Activated CD8-positive, alpha-beta memory T cell treated with anti-CD3 and anti-CD28 coated beads, Interleukin-2, amount 50 U/mL, for 48 hours (primary cell): ENCODE data around the gene PYY.
"Not testable (repeated sequence)": the region's sequence is repeated elsewhere in the genome, so short reads cannot be mapped to it uniquely, and the experiment has no call there.

Source experiments
- DNase-seq: peaks from one replicate; pipeline ENCODE4 v3.0.0-alpha.2; 2020

PYY gene

DNA sequence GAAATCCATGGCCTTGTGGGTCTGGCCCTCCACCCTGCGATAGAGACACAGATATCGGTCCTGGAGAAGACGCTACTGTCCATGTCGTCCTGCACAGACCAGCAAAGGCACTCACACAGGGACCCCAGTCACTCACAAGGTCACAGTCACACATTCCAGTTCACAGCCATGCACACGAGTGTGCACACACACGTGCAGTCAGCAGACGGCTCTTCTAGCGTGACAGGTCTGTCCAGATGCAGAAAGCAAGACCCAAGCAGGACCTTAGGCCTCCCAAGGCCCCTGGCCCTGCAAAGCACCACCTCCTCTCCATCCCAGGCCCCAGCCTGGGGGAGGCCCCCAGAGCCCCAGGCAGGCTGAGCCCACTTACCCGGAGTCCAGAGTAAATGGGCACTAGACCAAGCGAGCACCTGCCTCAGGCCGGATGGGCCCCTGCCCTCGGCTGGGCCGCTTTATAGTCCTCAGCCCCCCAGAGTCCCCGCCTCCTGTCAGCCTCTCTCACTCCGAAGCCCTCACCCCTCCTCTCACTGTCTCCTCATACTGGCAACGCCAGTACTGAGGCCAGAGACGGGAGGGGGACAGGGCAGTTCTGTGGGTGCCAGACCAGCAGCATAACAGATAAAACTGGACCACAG, 11.6 kb downstream of the PYY start, which contains the start of gene PPY:
Gene PPY, minus strand, starts transcription at position 426 of the 635 bp plus-strand sequence. CDS start 822 bp downstream, outside the sequence.
- no peak for DNase-seq

DNA sequence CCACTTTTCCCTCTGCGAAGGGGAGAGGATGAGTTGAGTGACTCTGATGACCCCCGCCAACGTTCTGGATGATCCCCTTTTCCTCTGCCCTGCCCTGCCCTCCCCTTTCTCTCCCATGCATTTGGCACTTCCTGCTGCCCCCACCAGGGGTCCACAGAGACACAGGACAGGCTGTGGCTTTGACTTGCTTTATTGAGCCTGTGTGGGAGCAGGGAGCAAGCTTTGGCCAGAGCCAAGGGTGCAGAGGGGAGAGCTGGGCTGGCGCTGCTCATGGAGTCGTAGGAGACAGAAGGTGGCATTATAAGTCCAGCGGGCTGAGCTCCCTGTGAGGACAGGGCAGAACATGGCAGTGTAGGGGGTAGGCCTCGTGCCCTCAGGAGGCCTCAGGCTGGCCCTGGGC, 13.1 kb downstream of the PYY start:
- no peak for DNase-seq

DNA sequence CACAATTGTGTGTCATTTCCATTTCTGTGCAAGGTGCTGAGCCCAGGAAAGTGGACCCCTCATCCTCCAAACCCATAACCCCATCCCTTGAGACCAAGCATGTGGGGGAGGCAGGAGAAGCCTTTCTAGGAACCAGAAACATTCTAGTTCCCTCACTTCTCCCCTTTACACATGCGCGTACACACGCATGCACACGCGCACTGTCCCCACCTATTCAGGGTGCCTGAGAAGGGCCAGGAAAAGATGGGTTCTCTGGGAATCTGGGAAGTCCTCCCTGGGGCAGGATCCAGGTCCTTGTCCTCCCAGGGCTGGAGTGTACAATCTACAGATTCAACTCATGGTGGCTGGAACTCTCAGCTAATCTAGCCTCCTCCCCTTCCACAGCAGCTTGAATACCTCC, 13.9 kb downstream of the PYY start:
- DNase-seq, result no peak

DNA sequence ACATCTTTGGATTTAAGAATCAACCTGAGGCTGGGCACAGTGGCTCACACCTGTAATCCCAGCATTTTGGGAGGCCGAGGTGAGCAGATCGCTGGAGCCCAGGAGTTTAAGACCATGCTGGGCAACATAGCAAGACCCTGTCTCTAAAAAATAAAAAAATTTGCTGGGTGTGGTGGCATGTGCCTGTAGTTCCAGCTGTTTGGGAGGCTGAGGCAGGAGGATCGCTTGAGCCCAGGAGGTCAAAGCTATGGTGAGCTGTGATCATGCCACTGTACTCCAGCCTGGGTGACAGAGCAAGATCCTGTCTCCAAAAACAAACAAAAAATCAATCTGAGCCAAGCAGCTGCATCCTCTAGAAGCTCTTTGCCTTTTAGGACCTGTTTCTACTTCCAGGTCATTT, 14.3 kb downstream of the PYY start:
- not testable (repeated sequence) for DNase-seq

GRCh38 chr17:43938838-43939182, 14.9 kb downstream of the PYY start:
- no peak for DNase-seq

DNA sequence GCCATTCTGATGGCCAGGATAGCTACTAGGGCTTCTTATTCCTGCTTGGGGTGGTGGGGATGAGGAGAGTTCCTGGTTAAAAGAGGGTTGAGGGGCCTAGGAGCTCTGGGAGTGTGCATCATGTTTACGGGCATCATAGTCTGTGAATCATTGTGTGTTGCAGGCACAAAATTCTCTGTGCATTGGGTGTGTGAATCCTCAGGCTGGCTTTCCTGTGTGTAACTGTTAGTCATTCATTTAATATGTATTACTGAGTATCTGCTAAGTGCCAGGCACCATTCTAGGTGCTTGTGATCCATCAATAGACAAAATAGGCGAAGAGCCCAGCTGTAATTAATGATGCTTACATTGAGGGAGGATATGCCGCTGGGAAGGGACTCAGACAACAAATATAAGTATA, 17.3 kb downstream of the PYY start:
- no peak for DNase-seq

- no peak for DNase-seq
Observed at GRCh38 chr17:43935926-43936261, 17.8 kb downstream of the PYY start.

DNA sequence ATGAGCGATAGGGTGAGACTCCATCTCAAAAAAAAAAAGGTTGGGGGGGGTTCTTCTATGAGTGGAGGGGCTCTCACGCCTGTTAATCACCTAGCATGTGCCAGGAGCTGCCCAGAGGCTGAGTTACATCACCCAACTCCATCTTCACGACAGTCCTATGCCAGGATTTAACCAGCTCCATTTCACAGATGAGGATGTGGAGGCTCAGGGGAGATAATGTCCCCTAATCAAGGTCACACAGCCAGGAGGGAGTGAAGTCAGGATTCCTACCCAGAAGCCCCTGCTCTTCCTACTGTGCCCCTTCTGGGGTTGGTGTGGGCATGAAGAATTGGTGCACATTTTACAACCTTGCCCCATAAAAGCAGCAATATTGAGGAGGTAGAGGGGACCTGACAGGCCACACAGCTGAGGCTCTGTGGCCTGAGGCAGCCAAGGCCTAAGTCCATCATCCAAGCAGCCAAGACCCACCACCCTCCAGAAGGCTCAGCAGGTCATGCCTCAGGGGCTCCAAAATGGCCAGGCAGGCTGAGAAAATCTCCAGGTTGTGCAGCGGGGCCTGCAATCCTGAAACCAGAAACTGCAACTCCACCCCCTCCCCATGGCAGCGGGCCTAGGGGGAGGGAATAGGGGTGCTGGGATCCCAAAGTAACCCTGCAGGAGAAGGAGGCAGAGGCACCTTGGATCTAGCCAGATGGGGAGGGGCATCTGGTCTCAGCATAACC, 18.4 kb downstream of the PYY start:
- DNase-seq, result no peak

GRCh38 chr17:43932923-43933322, 20.8 kb downstream of the PYY start:
- DNase-seq, result no peak

- DNase-seq, result no peak
Observed at GRCh38 chr17:43932357-43932756, 21.4 kb downstream of the PYY start.

DNA sequence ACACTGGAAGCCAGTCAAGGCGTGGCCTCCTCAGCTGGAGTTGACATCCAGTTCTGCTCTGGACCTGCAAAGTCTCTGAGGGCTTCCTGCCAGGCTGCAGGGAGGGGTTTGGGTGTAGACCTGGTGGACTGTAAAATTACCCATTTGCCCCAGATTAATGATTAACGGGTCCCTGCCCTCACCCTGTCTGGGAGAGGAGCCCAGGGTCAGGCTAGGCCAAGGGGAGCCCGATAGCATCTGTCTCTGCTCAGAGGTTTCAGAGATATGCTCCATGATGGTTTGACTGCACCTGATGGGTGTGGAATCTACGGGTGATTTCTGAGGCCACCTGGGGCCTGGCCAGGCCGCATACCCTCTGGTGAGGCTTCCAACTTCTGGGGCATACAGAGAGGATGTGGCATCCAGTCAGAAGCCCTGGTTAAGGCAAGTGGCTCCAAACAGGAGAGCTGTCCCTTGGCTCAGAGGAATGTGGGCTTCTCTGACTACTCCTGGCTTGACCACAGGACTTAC, 22.6 kb downstream of the PYY start:
- DNase-seq, result no peak

GRCh38 chr17:43928609-43929008, 25.1 kb downstream of the PYY start:
- no peak for DNase-seq

DNA sequence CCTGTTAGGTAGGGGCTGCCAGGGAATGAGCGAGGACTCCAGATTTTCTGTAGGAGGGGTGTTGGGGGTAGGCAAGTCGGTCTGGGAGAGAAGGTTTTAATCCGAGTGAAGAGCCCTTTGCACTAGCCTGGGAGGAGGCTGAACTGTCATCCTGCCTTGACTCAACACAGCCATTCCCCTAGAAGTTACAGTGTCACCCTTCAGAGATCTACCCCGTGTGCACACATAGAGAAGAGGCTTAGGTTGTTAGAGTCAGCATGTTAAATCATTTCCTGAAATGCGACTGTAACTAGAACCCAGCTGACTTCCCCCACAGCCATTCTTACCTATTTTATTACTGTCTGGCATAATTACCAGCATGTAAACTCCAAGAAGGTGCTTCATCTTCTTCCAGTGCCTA, 25.8 kb downstream of the PYY start:
- not testable (repeated sequence) for DNase-seq

GRCh38 chr17:43927060-43927864, 26.5 kb downstream of the PYY start:
- DNase-seq, result peak; percentile 62

DNA sequence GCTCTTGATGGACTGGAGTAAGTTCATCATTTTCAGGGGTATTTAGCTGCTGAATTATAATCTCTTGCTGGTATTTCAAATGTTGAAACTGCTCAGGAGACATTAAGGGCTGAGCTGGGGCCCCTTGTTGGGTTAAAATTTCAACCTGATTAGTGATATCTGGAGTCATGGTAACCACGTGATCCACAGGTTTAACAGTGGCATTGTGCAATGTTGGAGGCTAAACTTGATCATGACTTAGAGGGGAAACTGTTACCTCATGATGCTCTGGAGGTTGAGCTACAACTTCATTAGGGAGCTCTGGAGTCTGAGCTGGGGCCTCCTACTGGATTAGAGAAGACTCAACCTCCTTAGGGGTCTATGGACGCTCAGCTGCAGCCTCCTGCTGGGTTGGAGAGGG, 29.2 kb downstream of the PYY start:
- DNase-seq, result no peak

- DNase-seq, result no peak
Observed at GRCh38 chr17:43920500-43921095, 33.1 kb downstream of the PYY start.

DNA sequence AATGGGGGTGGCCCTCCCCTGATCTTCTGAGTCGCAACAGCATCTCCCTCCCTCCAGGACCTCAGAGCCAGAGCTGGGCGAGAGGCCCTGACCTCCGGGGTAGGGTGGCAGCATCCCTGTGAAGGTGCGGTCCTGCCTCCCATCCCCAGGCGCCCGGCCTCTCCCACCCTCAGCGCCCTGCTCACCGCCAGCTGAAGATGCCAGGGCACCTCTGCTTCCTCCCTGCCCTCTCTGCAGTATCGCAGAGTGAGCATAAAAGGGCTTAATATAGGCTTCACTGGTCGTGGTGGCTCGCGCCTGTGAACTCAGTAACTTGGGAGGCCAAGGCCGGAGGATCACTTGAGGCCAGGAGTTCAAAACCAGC, 35.7 kb downstream of the PYY start:
- no peak for DNase-seq

DNA sequence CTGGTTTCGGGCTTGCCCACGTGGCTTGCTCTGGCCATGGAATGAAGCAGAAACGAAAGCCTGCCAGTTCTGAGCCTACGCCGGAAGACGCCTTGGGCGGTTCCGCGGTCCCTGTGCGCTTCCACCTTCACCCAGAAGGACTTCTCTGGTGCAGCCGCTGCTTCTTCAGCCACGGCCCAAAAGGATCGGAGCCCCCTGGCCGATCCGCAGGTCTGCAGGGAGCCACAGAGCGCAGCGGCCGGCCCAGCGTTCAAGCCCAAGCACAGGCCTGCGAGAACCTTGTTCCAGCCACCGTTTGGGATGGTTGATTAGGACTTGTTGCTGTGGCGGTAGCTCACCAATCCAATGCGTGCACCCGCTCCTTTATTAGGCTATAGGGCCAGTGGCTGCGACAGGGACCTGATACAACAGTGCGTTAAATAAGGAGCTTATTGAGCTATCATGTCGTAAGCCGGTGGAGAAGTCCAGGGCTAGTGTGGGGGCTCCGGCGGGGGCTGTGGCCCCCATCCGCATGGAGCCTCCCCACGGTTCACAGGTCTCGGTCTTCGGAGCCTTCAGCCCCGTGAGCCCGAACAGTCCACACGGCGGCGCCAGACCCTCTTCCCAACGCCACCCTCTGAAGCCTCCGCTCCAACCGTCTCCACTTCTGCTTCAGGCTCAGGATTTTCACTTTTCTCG, 36.3 kb downstream of the PYY start:
- peak; percentile 76 for DNase-seq

- DNase-seq, result no peak
Observed at GRCh38 chr17:43917016-43917347, 36.8 kb downstream of the PYY start.

DNA sequence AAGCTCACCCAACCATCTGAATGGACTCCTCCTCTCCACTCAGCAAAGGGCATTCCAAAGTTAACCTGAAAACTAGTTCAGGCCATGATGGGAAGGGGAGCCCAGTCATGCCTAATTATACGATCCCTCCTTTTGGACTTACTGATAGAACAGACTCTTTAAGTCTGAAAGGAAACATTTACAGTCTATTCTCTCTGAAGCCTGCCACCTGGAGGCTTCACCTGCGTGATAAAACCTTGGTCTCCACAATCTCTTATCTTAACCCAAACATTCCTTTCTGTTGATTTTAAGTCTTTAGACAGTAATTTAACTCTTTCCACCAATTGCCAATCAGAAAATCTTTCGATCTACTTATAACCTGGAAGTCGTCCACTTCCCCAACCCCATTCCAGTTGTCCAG, 37.4 kb downstream of the PYY start:
- no peak for DNase-seq

DNA sequence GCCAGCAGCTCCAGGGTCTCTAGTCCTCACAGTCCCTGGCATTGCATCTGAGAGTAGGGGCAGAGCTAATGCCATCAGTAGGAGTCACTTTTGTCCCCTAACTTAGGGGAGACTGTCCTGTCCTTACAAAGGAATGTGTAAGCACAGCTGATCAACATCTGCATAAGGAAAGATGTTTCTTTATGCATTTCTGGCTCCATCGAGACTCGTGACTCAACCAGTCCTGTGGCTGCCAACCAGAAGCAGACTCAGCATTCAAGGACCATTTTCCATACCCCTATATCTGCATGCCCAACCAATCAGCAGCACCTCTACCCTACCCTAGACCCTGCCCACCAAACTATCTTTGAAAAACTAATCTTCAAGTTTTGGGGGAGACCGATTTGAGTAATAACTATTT, 38.2 kb downstream of the PYY start:
- no peak for DNase-seq

DNA sequence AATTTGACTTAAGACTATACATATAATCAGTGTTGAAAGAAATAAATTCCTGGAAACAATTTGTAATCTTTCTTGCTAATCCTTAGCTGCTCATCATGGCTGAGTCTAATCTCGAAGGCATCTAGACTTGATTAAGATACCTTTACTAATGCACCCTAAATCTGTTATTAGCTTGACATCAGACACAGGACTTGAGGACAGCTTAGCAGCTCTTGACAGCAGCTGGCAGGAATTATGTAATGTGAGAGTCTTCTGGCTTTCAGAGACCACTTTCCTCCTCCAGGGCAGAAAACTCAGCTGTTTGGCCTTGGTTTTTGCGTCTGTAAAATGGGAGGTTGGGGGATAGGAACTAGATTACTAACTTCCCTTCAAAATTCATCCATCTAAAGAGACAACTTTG, 39.3 kb downstream of the PYY start:
- no peak for DNase-seq

- DNase-seq, result no peak
Observed at GRCh38 chr17:43913584-43913983, 40.2 kb downstream of the PYY start.
